Measurements from ENCODE around the gene LAMC3.

DNA sequence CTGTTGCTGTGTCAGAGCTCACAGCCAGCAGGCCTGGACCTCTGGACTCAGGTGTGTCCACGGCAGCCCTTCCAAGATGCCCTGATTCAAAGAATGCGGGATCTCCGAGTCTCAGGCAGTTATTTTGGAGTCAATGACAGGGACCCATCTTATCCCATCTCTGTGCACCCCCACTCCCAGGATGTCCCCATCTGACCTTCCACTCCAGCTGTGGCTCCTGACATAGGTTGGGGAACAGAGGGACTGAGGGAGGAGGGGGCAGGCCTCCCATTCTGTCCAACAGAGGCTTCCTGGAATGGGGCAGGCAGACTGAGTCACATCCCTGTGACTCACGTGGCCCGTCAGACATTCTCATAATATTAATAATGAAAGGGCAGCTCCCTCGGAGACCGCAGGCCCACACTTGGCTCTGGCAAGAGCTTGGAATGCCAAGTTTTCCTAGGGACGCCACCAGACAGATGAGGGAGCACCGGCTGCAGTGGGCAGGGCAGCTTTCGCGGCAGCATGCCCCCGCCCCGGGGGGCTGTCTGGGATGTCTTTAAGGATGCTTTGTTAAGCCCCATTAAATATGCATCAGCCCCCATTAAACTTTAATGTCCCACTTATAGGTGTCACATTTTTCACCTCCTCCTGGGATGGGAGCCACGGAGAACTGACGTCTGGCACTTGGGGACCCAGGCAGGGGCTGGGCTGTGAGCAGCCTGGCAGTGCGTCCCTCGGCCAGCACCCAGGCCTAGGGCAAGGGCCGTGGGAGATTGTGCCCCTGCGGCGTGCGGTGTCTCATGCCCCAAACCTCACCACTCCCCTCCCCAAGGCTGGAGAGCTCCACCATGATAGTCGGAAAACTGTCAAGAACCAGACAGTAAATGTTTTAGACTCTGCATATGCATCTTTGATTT is 46.3 kb upstream of the LAMC3 start:
- TF ChIP-seq, protein P1, sequence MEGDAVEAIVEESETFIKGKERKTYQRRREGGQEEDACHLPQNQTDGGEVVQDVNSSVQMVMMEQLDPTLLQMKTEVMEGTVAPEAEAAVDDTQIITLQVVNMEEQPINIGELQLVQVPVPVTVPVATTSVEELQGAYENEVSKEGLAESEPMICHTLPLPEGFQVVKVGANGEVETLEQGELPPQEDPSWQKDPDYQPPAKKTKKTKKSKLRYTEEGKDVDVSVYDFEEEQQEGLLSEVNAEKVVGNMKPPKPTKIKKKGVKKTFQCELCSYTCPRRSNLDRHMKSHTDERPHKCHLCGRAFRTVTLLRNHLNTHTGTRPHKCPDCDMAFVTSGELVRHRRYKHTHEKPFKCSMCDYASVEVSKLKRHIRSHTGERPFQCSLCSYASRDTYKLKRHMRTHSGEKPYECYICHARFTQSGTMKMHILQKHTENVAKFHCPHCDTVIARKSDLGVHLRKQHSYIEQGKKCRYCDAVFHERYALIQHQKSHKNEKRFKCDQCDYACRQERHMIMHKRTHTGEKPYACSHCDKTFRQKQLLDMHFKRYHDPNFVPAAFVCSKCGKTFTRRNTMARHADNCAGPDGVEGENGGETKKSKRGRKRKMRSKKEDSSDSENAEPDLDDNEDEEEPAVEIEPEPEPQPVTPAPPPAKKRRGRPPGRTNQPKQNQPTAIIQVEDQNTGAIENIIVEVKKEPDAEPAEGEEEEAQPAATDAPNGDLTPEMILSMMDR (IDR thresholded peaks at IDR 0.05): no peak
- no peak for TF ChIP-seq POLR2A (IDR thresholded peaks at IDR 0.05)

Measured in breast epithelium (tissue), 3 donors.